ENCODE measurements around the gene MOB3B.

Gene MOB3B

GRCh38 chr9:27396495-27396894 lies 133.1 kb downstream of the MOB3B start:
- TF ChIP-seq CTCF (IDR thresholded peaks at IDR 0.05; ENCODE audit: borderline replicate concordance, control extremely low read depth, extremely low read depth, insufficient read depth, missing control alignments): no peak
- in situ Hi-C loops (cut with MboI; ENCODE audit: low sequenced_read_pairs, unreplicated experiment): no loop called here
- no peak for DNase-seq (ENCODE audit: low spot score)

- in situ Hi-C loops (cut with MboI; ENCODE audit: low sequenced_read_pairs, unreplicated experiment): no loop called here
- no peak for DNase-seq (ENCODE audit: low spot score)
- no peak for TF ChIP-seq CTCF (IDR thresholded peaks at IDR 0.05; ENCODE audit: borderline replicate concordance, control extremely low read depth, extremely low read depth, insufficient read depth, missing control alignments)
Observed at GRCh38 chr9:27395484-27395921, 134.1 kb downstream of the MOB3B start.

GRCh38 chr9:27394826-27395201 lies 134.8 kb downstream of the MOB3B start:
- TF ChIP-seq CTCF (IDR thresholded peaks at IDR 0.05; ENCODE audit: borderline replicate concordance, control extremely low read depth, extremely low read depth, insufficient read depth, missing control alignments): no peak
- in situ Hi-C loops (cut with MboI; ENCODE audit: low sequenced_read_pairs, unreplicated experiment): no loop called here
- no peak for DNase-seq (ENCODE audit: low spot score)

- no peak for TF ChIP-seq CTCF (IDR thresholded peaks at IDR 0.05; ENCODE audit: borderline replicate concordance, control extremely low read depth, extremely low read depth, insufficient read depth, missing control alignments)
- no peak for DNase-seq (ENCODE audit: low spot score)
- in situ Hi-C loops (cut with MboI; ENCODE audit: low sequenced_read_pairs, unreplicated experiment): no loop called here
Observed at GRCh38 chr9:27394154-27394825, 135.3 kb downstream of the MOB3B start.

- DNase-seq (ENCODE audit: low spot score): no peak
- TF ChIP-seq CTCF (IDR thresholded peaks at IDR 0.05; ENCODE audit: borderline replicate concordance, control extremely low read depth, extremely low read depth, insufficient read depth, missing control alignments): no peak
- in situ Hi-C loops (cut with MboI; ENCODE audit: low sequenced_read_pairs, unreplicated experiment): no loop called here
Observed at GRCh38 chr9:27393054-27393846, 136.4 kb downstream of the MOB3B start.

- in situ Hi-C loops (cut with MboI; ENCODE audit: low sequenced_read_pairs, unreplicated experiment): no loop called here
- no peak for DNase-seq (ENCODE audit: low spot score)
- TF ChIP-seq CTCF (IDR thresholded peaks at IDR 0.05; ENCODE audit: borderline replicate concordance, control extremely low read depth, extremely low read depth, insufficient read depth, missing control alignments): no peak
Observed at GRCh38 chr9:27392451-27392850, 137.2 kb downstream of the MOB3B start.
